ENCODE data around the gene CUL1. TPM values are rescaled to one million over a fixed set of nuclear protein-coding genes. Genes with fewer than 3 reads are reported as not detected.
"Not testable (repeated sequence)": the region's sequence is repeated elsewhere in the genome, so short reads cannot be mapped to it uniquely, and the experiment has no call there.

The CUL1 gene
- total RNA-seq, 2 donors from 2014 or later, result 35.0 to 42.1 TPM

DNA sequence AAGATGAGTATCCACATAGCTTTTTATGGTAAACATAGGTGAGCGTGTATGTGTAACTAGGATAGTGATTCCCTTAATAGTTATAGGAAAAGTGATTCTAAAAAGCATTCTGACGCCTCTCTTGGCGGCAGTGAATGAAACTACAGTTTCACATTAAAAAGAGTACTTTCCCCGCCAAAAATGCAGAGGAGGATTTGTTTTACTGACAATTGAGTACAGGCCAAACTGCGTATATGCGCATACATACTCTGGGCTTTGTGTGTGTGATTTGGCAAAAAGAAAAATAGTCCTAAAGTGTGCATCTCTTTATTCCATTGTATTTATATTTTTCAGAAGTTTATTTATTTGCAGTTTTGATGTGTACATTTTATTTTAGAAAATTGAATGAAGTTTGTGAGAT is 10.3 kb downstream of the CUL1 start:
- DNase-seq, result no peak
- Histone ChIP-seq H3K4me3 (ENCODE audit: low read length) (no peak overlapping the region), H3K9me3 (ENCODE audit: control insufficient read depth, low read length) (no peaks in the 10 kb centered on the region), H3K27me3 (ENCODE audit: control insufficient read depth, insufficient read depth, low read length, poor library complexity, severe bottlenecking) (peaks cover 41% of the 10 kb centered on the region), H3K9ac (ENCODE audit: extremely low read depth, low read length, poor library complexity, severe bottlenecking) (no peak overlapping the region), H3K4me1 (ENCODE audit: control insufficient read depth, insufficient read depth, low read length) (no peaks in the 10 kb centered on the region), H3K27ac (ENCODE audit: low read depth, low read length) (no peak overlapping the region), H3K36me3 (ENCODE audit: control insufficient read depth, insufficient read depth, low read length) (no peaks in the 10 kb centered on the region)
- no peaks in the 10 kb centered on the region for H3K9me3 Mint-ChIP-seq
- no peaks in the 10 kb centered on the region for H3K36me3 Mint-ChIP-seq (ENCODE audit: low read depth)
- peaks cover 36% of the 10 kb centered on the region for H3K27me3 Mint-ChIP-seq (ENCODE audit: insufficient read depth)
- TF ChIP-seq, protein P1, sequence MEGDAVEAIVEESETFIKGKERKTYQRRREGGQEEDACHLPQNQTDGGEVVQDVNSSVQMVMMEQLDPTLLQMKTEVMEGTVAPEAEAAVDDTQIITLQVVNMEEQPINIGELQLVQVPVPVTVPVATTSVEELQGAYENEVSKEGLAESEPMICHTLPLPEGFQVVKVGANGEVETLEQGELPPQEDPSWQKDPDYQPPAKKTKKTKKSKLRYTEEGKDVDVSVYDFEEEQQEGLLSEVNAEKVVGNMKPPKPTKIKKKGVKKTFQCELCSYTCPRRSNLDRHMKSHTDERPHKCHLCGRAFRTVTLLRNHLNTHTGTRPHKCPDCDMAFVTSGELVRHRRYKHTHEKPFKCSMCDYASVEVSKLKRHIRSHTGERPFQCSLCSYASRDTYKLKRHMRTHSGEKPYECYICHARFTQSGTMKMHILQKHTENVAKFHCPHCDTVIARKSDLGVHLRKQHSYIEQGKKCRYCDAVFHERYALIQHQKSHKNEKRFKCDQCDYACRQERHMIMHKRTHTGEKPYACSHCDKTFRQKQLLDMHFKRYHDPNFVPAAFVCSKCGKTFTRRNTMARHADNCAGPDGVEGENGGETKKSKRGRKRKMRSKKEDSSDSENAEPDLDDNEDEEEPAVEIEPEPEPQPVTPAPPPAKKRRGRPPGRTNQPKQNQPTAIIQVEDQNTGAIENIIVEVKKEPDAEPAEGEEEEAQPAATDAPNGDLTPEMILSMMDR (conservative IDR thresholded peaks at IDR 0.05), result no peak
- no peak overlapping the region for H3K4me3 Mint-ChIP-seq
- H3K27ac Mint-ChIP-seq, result no peak overlapping the region
- WGBS, 2 experiments (ENCODE audit: insufficient coverage in 1 of 2, insufficient read length in 1 of 2), result 87 to 96% methylated on average over 3 to 6 of the region's 6 CpGs
- peaks cover 30% of the 10 kb centered on the region for H3K4me1 Mint-ChIP-seq

DNA sequence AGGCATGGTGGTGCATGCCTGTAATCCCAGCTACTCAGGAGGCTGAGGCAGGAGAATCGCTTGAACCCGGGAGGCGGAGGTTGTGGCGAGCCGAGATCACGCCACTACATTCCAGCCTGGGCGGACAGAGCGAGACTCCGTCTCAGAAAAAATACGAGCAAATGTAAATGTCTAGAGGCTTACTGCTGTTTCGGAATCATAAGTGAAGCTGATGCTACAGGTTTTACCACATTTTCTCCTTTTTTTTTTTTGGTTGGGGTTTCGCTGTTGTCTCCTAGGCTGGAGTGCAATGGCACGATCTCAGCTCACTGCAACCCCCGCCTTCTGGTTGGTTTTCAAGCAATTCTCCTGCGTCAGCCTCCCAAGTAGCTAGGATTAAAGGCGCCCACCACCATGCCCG is 11.7 kb downstream of the CUL1 start:
- H3K27ac Mint-ChIP-seq; H3K36me3 ChIP-seq (ENCODE audit: control insufficient read depth, insufficient read depth, low read length); H3K9ac ChIP-seq (ENCODE audit: extremely low read depth, low read length, poor library complexity, severe bottlenecking); H3K27ac ChIP-seq (ENCODE audit: low read depth, low read length); H3K9me3 Mint-ChIP-seq; H3K4me3 Mint-ChIP-seq; DNase-seq; H3K4me1 ChIP-seq (ENCODE audit: control insufficient read depth, insufficient read depth, low read length); H3K9me3 ChIP-seq (ENCODE audit: control insufficient read depth, low read length); H3K4me3 ChIP-seq (ENCODE audit: low read length); H3K36me3 Mint-ChIP-seq (ENCODE audit: low read depth): not testable (repeated sequence)
- WGBS, 2 experiments (ENCODE audit: insufficient coverage in 1 of 2, insufficient read length in 1 of 2), result 87 to 97% methylated on average over 14 to 17 of the region's 17 CpGs
- peaks cover 28% of the 10 kb centered on the region for H3K27me3 Mint-ChIP-seq (ENCODE audit: insufficient read depth)
- peaks cover 27% of the 10 kb centered on the region for H3K4me1 Mint-ChIP-seq
- peaks cover 30% of the 10 kb centered on the region for H3K27me3 ChIP-seq (ENCODE audit: control insufficient read depth, insufficient read depth, low read length, poor library complexity, severe bottlenecking)

DNA sequence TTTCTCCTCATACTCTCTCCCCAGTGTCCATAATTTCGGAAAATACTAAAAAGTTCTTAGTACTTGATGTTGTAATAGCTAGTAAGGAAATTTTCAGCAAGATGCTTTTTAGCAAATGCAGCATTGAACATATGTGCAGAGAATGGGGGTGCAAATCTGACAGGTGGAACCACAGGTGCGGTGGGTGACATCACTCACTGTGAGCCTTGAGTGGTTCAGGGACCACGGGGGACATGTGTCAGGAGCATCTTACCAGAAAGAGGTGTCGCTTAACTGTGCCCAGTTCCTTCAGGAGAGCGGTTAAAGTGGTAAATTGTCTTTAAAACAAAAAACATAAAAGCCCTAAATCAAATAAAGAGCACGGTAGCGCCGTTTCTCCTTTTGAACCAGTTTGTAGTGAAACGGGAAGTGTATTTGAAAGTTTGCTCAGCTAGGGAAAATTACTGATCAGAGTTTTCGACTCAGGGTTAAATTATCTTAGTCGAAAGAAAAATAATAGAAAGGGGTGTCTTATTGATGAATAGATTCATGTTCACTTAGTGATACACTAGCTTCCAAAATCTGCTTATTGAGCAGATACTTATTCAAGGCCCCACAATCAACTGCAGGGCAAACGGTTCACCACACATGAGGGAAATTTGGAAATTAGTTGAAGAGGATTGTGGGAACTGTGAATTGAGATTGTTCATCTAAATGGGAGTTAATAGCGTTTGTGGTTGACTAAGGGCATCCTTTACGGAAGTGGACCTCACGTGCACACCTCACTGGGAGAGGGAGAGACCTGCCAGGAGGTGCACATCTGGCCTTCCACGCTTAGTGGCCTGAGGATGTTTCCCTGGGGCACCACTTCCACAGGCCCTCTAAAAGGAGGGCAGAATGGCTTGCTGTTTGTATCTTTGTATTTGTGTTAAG is 12.7 kb downstream of the CUL1 start:
- no peak for DNase-seq
- TF ChIP-seq, protein P1 (conservative IDR thresholded peaks at IDR 0.05), result no peak
- WGBS, 2 experiments (ENCODE audit: insufficient coverage in 1 of 2, insufficient read length in 1 of 2), result 90 to 98% methylated on average over 12 to 16 of the region's 16 CpGs
- H3K27ac Mint-ChIP-seq, result no peak overlapping the region
- H3K4me1 Mint-ChIP-seq, result peaks cover 19% of the 10 kb centered on the region
- no peaks in the 10 kb centered on the region for H3K36me3 ChIP-seq (ENCODE audit: control insufficient read depth, insufficient read depth, low read length)
- H3K27me3 ChIP-seq (ENCODE audit: control insufficient read depth, insufficient read depth, low read length, poor library complexity, severe bottlenecking), result peaks cover 20% of the 10 kb centered on the region
- H3K27me3 Mint-ChIP-seq (ENCODE audit: insufficient read depth), result peaks cover 18% of the 10 kb centered on the region
- no peak overlapping the region for H3K4me3 ChIP-seq (ENCODE audit: low read length)
- no peaks in the 10 kb centered on the region for H3K4me1 ChIP-seq (ENCODE audit: control insufficient read depth, insufficient read depth, low read length)
- no peak overlapping the region for H3K4me3 Mint-ChIP-seq
- H3K9ac ChIP-seq (ENCODE audit: extremely low read depth, low read length, poor library complexity, severe bottlenecking), result no peak overlapping the region
- no peaks in the 10 kb centered on the region for H3K9me3 Mint-ChIP-seq
- no peak overlapping the region for H3K27ac ChIP-seq (ENCODE audit: low read depth, low read length)
- H3K36me3 Mint-ChIP-seq (ENCODE audit: low read depth), result peaks cover 2% of the 10 kb centered on the region
- H3K9me3 ChIP-seq (ENCODE audit: control insufficient read depth, low read length), result no peaks in the 10 kb centered on the region
